Germinal center (tissue), 1 donor: ENCODE results near the gene TSPEAR.

Source experiments
- DNase-seq: peaks from one replicate; pipeline ENCODE4 v3.0.0; 2012; ENCODE audit warnings: mixed read lengths, low spot score

The TSPEAR gene

DNA sequence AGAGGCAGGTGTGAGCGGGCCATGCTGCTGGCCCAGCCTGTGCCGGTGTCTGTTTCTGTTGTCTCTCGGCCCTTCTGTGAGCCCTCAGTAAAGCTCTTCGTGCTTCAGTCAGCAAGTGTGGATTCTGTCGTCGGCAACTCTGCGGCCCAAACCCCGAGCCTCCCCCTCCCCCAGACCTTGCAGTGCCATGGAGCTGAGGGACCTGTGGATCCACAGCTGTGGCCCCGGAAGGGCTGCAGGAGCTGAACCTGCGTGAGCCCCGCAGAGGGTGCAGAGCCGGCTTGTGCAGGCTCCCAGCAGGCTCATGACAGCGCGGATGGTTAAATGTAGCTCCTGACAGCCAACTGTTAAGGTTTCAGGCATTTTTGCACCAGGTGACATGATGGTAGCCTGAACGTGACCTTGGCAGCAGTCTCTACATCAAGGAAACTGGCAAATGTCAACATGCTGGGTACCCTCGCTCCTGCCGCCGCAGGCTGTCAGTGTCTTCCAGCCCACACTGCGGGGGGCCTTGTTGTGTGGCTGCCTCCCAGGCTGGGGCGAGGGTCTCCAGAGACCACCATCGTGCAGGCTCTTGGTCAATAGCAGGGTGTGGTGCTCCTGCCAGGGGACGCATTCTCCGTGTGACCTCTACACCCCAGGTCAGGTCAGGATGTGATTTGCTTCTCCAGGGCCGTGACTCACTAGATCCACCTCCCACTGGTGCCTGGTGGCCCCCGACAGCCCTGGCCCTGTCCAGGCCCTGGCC, 249.1 kb downstream of the TSPEAR start:
- DNase-seq: no peak

- no peak for DNase-seq
Observed at GRCh38 chr21:44461464-44462001, 249.8 kb downstream of the TSPEAR start.

DNA sequence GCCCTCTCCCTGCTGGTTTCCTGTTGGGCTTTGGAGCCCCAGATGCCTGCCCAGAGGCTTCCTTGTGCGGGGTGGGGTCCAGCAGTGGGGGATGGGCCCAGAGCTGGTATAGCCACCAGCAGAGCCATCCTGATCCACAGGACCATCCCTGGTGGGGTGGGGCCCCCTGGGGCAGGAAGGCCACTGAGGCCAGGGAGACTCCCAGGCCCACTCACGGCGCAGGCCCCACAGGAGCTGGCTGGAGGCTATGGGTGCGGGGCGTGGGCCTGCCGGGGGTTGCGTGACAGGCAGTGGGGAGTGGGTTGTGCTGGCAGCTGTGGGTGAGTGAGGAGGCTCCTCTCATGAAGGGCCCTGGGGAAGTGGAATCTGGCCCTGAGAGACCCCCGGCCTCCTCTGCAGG, 250.4 kb downstream of the TSPEAR start:
- no peak for DNase-seq

- no peak for DNase-seq
Observed at GRCh38 chr21:44460441-44460755, 251.0 kb downstream of the TSPEAR start.

DNA sequence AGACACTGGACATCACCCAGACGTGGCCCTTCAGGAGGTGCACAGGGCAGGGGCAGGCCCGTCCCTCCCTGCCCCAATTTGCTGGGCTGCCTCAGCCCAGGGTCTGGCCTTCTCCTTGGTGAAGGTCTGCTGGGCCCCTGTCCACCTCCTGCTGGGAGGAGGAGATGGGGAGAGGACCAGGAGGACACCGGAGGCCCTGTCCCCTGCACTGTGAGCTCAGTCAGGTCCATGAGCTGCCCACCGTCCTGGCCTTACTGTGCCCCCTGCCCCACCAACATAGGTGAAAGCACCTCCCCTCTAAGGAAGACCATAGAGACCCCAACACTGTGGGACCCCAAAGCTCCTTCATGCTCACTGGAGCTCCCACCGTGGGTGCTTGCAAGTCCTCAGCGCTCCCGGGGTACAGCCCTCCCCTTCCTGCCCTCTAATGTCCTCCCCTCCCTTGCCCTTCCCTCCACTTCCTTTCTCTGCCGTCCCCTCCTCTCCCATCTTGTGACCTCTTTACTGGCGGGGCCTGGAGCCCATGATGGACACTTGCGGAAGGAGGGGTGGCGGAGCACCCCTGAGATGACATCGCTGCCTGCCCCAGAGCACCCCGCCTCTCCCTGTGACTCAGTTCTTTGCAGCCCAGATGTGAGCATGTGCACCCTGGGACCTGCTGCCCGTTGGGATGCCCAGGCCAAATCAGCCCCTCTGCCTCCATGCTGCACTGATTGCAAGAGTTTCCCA, 251.5 kb downstream of the TSPEAR start:
- no peak for DNase-seq

DNA sequence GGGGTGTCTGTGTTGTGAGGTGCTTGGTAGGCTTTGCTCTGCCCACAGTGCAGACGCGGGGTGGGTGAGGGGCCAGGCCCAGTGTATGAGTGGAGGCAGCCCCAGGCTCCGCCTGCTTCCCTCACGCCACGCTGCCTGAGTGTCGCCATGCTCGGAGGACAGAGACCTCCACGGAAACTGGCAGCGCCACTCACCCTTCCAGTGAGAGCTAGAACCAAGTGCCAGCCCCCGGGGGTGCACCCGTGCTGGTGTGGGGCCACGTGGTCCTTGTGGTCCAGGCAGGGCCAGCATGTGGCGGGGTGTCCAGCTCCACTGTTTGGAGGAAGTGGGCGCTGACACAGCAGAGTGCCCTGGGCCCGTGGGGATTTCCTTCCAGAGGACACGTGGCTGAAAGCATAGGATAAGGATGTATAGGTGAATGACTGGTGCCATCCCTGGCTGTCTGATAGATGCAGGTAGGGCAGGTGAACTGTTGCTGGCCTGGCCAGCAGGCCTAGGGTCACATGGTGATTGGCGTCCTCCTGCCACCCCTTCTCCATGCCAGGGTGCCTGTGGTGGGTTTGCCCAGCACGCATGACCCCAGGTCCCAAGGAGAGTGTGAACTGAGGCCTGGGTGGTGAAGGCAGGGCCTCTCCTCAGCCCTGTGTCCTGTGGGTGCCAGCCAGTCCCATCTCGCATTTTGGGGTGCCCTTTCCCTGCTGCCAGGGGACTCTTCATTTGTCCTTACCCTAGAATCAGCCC, 252.2 kb downstream of the TSPEAR start:
- no peak for DNase-seq

- DNase-seq: no peak
Observed at GRCh38 chr21:44456915-44457736, 254.2 kb downstream of the TSPEAR start.

- no peak for DNase-seq
Observed at GRCh38 chr21:44456214-44456914, 255.0 kb downstream of the TSPEAR start.

DNA sequence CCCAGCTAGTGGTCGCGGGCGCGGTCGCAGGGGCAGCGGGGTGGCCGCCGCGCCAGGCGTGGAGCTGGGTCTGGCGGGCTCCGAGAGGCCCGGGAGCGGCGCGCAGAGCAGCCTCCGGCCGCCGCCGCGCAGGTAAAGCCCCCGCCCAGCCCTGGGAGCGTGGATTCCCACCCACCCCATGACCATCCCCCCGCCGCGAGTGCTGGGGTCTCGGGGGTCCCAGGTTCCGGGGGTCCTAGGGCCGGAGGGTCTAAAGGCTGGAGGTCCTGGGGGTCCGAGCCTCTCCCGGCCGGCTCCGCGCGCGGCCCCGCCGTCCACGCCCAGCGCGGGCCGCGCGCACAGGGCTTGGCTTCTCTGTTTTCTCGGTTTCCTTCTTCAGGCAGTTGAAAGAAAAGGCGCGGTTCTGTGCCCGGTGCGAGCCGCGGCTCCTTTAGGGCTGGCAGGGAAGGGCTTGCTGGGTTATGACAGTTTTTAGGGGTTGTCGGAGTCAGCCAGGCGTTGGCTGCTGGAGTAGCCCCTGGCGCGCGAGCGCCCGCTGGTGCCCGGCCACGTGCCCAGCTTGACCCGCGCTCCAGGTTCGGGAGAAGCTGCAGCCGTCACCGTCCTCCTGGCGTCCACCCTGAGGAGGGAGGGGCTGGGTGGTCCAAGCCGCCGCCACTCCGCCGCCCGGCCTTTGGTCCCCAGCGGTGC, 255.7 kb downstream of the TSPEAR start:
- DNase-seq: peak; percentile 38

DNA sequence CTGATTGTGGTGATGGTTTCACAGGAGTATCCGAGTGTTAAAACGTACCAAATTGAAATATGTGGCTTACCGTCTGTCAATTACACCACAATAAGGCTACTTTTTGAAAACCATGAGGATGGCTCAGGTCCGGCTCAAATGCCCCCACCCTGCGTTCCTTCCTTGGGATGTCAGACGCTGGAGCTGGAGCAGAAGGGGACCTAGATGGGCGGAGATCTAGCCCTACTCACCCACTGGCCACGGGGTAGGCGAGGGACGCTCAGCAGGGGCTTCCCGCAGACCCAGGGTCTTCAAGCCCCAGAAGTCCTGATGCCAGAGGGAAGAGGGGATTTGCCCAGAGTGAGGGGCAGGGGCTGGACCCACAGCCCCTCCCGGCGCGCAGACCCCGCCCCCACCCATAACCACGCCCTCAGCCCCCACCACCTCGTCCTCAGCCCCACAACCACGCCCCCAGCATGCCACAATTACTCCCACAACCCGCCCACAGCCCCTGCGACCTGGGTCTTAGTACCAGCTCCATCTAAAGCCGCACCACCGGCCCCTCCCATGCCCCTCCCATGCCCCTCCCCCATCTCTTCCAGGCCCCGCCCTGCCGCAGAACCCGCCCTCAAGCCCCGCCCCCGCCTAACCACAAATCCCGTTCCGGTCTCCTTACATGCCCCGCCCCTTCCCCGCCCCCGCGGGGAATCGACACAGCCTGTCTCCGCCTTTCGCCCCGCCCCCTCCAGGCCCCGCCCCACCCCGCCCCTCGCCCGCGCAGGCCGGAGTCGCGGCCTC, 256.4 kb downstream of the TSPEAR start, which contains the start of gene LRRC3:
TSS of gene LRRC3 (plus strand) at position 764 of the 777 bp plus-strand sequence. CDS start 1,135 bp downstream, outside the sequence.
- DNase-seq: peak; percentile 89

- no peak for DNase-seq
Observed at GRCh38 chr21:44454058-44454457, 257.3 kb downstream of the TSPEAR start.

DNA sequence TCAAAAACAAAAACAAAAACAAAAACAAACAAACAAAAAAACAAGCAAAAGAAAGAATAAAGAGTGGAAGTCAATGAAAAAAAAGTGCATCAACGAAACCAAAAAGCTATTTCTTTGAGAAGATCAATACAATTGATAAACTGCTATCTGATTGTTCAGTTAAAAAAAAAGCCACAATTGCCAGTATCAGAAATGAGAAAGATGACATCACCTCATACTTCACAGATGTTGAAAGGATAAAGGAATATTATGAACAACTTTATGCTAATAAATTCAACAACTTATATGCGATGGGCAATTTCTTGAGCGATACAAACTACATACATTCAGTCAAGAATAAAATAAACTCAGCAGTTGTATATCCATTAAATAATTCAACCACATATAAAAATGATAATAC, 258.3 kb downstream of the TSPEAR start:
- DNase-seq: no peak

- no peak for DNase-seq
Observed at GRCh38 chr21:44450999-44451398, 260.4 kb downstream of the TSPEAR start.

DNA sequence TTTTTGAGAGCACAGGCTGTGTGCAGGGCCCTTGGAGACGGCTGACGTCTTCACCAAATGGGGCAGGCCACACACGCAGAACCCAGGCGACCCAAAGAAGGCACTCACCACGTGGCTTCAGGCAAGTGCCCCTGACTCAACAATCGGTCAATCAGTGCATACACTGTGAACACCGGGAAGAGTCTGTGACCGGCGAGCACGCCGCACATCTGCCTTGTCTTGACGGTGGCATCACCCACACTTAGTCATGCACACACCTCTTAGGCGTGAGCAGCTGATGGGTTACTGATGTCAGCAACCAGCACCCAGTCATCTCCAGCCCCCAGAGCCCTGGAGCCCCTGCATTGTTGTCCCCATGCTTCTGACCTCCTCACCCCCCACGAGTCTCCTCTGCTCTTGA, 261.0 kb downstream of the TSPEAR start:
- no peak for DNase-seq

DNA sequence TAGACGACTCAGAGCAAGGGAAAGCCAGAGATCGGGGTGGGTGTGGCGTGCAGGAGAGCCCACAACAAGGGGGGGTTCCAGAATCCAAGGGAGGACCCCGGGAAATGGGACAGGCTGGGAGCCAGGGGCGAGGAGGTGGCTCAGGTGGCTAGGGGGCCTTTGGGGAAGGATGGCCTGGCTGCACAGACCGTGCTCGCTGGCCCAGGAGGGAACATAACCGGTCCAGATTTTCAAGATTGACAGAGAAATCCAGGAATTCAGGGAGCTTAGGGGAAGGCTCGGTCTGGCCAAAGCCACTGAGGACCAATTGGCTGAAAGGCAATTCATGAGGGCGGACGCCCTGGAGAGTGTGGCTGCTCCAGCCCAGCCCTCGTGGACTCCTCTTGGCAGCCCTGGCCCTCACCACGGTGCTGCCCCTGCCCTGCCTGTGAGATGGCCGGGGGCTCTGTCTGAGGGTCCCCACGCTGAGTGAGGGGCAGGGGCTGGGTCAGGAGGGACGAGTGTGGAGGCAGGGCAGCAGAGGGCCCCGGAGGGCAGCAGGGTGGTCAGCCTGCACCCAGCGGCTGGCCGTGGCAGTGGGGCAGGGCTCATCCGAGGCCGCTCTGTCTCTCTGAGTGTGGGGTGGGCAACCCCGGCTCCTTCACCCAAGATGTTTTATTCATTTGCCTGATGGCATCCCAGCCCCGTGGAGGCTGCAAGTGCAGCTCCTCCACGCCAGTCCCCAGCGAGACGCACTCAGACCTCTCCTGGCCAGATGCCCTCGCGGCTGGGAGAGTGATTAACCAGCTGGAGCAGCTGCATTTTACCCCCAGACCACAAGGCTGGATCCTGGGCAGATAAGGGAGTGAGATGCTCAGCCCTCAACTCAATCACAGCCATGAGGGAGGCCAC, 261.7 kb downstream of the TSPEAR start:
- no peak for DNase-seq

DNA sequence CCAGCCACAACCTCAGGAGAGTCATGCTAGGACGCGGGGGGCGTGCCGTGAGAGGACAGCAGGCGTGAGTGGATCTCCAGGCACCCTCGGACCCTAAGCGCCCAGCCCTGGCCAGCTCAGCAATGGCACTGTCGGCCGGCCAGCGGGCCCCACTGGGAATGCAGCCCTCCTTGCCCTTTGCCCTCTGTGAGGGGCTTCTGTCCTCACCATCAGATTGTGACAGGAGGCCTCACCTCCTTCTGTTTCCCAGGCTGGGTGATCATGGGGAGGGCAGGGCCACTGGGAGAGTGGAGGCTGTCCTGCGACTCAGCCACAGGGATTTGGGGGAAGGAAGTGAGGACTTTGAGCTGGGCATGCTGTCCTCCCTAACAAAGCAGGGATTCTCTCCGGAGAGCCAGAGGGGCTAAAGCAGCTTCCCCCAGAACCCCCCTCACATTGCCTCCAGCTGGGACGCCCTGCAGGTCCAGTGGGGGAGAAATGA, 262.7 kb downstream of the TSPEAR start:
- DNase-seq: no peak
